PC-9 (cell line): ENCODE data around the gene TANC2.

Experiments
- EZH2 ChIP-seq: fragments of 200-600 bp; sonication (generic); IDR thresholded peaks from 2 replicates; pipeline ENCODE4 v1.8.0; 2017; ENCODE audit warnings: antibody characterized with exemption, low read depth
- TF ChIP-seq, protein P1 (sequence below): fragments of 200-600 bp; sonication (generic); conservative IDR thresholded peaks from 2 replicates; pipeline ENCODE4 v1.6.1; 2017; ENCODE audit warnings: mixed run types, antibody characterized with exemption, mild to moderate bottlenecking, moderate library complexity

DNA sequence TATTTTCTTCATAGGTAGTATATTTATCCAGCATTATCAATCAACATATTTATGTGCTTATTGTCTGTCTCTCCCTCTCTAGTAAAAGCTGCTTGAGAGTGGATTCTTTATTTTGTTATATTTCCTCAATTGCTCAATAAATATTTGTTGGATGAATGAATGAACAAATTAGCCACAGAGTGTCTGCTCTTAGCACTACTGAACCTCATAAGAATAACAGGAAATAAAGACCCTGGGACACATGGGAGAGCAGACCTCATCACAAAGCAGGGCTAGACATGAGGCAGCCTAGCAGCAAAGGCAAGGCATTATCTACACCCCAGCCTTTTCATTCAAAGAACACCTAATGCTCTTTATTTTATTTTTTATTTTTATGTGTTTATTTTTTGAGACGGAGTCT, 34.9 kb upstream of the TANC2 start:
- TF ChIP-seq EZH2 = no peak
- TF ChIP-seq, protein P1, sequence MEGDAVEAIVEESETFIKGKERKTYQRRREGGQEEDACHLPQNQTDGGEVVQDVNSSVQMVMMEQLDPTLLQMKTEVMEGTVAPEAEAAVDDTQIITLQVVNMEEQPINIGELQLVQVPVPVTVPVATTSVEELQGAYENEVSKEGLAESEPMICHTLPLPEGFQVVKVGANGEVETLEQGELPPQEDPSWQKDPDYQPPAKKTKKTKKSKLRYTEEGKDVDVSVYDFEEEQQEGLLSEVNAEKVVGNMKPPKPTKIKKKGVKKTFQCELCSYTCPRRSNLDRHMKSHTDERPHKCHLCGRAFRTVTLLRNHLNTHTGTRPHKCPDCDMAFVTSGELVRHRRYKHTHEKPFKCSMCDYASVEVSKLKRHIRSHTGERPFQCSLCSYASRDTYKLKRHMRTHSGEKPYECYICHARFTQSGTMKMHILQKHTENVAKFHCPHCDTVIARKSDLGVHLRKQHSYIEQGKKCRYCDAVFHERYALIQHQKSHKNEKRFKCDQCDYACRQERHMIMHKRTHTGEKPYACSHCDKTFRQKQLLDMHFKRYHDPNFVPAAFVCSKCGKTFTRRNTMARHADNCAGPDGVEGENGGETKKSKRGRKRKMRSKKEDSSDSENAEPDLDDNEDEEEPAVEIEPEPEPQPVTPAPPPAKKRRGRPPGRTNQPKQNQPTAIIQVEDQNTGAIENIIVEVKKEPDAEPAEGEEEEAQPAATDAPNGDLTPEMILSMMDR = no peak
